ENCODE data around the gene ZNF292.

- TF ChIP-seq, protein P1, sequence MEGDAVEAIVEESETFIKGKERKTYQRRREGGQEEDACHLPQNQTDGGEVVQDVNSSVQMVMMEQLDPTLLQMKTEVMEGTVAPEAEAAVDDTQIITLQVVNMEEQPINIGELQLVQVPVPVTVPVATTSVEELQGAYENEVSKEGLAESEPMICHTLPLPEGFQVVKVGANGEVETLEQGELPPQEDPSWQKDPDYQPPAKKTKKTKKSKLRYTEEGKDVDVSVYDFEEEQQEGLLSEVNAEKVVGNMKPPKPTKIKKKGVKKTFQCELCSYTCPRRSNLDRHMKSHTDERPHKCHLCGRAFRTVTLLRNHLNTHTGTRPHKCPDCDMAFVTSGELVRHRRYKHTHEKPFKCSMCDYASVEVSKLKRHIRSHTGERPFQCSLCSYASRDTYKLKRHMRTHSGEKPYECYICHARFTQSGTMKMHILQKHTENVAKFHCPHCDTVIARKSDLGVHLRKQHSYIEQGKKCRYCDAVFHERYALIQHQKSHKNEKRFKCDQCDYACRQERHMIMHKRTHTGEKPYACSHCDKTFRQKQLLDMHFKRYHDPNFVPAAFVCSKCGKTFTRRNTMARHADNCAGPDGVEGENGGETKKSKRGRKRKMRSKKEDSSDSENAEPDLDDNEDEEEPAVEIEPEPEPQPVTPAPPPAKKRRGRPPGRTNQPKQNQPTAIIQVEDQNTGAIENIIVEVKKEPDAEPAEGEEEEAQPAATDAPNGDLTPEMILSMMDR (IDR thresholded peaks at IDR 0.05): no peak
- no peak for TF ChIP-seq POLR2A (IDR thresholded peaks at IDR 0.05)
Measured at GRCh38 chr6:87214831-87215230, 59.5 kb downstream of the ZNF292 start.
